Lower leg skin (tissue), 3 donors: Measurements from ENCODE around the gene GBF1.

Source experiments
- POLR2A ChIP-seq, 2 donors: fragments of 450-650 bp; IDR thresholded peaks; one replicate each; pipeline ENCODE4 v1.6.1; 2016 to 2017; ENCODE audit warnings: antibody characterized with exemption in 2 of 2, mild to moderate bottlenecking in 1 of 2, moderate library complexity in 1 of 2
- TF ChIP-seq, protein P1 (sequence below), 3 donors: fragments of 450-650 bp; IDR thresholded peaks; one replicate each; pipeline ENCODE4 v1.5.1; 2016; ENCODE audit warnings: antibody characterized with exemption in 3 of 3, mild to moderate bottlenecking in 3 of 3, moderate library complexity in 2 of 3

DNA sequence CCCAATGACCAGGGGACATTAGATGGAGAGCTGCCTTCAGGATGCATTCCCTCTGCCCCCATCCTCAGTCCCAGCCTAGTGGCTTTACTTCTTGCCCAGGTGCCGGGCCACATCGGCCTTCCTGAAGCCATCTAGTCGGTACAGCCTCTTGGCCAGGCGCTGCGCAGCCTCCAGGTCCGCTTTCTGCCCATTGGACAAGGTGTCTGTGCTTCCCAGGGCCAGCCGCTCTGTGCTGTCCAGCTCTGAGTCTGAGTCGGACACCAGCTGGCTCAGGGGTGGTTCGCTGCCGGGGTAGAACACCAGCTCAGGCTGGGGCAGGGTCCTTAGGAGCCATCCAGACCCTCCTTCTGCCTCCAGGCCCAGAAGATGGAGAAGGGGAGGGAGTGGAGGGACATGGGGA, 167.0 kb downstream of the GBF1 start:
- TF ChIP-seq, protein P1, sequence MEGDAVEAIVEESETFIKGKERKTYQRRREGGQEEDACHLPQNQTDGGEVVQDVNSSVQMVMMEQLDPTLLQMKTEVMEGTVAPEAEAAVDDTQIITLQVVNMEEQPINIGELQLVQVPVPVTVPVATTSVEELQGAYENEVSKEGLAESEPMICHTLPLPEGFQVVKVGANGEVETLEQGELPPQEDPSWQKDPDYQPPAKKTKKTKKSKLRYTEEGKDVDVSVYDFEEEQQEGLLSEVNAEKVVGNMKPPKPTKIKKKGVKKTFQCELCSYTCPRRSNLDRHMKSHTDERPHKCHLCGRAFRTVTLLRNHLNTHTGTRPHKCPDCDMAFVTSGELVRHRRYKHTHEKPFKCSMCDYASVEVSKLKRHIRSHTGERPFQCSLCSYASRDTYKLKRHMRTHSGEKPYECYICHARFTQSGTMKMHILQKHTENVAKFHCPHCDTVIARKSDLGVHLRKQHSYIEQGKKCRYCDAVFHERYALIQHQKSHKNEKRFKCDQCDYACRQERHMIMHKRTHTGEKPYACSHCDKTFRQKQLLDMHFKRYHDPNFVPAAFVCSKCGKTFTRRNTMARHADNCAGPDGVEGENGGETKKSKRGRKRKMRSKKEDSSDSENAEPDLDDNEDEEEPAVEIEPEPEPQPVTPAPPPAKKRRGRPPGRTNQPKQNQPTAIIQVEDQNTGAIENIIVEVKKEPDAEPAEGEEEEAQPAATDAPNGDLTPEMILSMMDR (IDR thresholded peaks at IDR 0.05) = no peak
- no peak for TF ChIP-seq POLR2A (IDR thresholded peaks at IDR 0.05)
